Measurements from ENCODE around the gene RPL13A.
"Not testable (repeated sequence)": the region's sequence is repeated elsewhere in the genome, so short reads cannot be mapped to it uniquely, and the experiment has no call there.

Gene RPL13A

GRCh38 chr19:49453757-49454240 lies 33.6 kb upstream of the RPL13A start:
- in situ Hi-C loops (cut with MboI; ENCODE audit: low pct_unique_long_range_greater_than_20kb, low sequenced_read_pairs), result no loop called here
- no peak for DNase-seq

GRCh38 chr19:49455773-49456172 lies 31.6 kb upstream of the RPL13A start:
- no peak for DNase-seq

GRCh38 chr19:49456326-49456725 lies 31.1 kb upstream of the RPL13A start:
- in situ Hi-C loops (cut with MboI; ENCODE audit: low pct_unique_long_range_greater_than_20kb, low sequenced_read_pairs), result no loop called here
- no peak for DNase-seq

More at GRCh38 chr19:49455773-49456172, 31.6 kb upstream of the RPL13A start:
- in situ Hi-C loops (cut with MboI; ENCODE audit: low pct_unique_long_range_greater_than_20kb, low sequenced_read_pairs), result no loop called here

GRCh38 chr19:49458567-49458903 lies 28.9 kb upstream of the RPL13A start:
- no peak for DNase-seq

GRCh38 chr19:49459388-49459787 lies 28.0 kb upstream of the RPL13A start:
- DNase-seq, result no peak
- in situ Hi-C loops (cut with MboI; ENCODE audit: low pct_unique_long_range_greater_than_20kb, low sequenced_read_pairs), result no loop called here

More at GRCh38 chr19:49458567-49458903, 28.9 kb upstream of the RPL13A start:
- in situ Hi-C loops (cut with MboI; ENCODE audit: low pct_unique_long_range_greater_than_20kb, low sequenced_read_pairs), result no loop called here

- DNase-seq; in situ Hi-C loops (cut with MboI; ENCODE audit: low pct_unique_long_range_greater_than_20kb, low sequenced_read_pairs): not testable (repeated sequence)
Observed at GRCh38 chr19:49461130-49461529, 26.3 kb upstream of the RPL13A start.

- DNase-seq, result no peak
- in situ Hi-C loops (cut with MboI; ENCODE audit: low pct_unique_long_range_greater_than_20kb, low sequenced_read_pairs), result no loop called here
Observed at GRCh38 chr19:49461656-49462055, 25.8 kb upstream of the RPL13A start.

- no peak for DNase-seq
- in situ Hi-C loops (cut with MboI; ENCODE audit: low pct_unique_long_range_greater_than_20kb, low sequenced_read_pairs), result no loop called here
Observed at GRCh38 chr19:49462492-49462891, 24.9 kb upstream of the RPL13A start.

- no peak for DNase-seq
- in situ Hi-C loops (cut with MboI; ENCODE audit: low pct_unique_long_range_greater_than_20kb, low sequenced_read_pairs), result no loop called here
Observed at GRCh38 chr19:49463960-49464740, 23.3 kb upstream of the RPL13A start.

- DNase-seq, result no peak
- in situ Hi-C loops (cut with MboI; ENCODE audit: low pct_unique_long_range_greater_than_20kb, low sequenced_read_pairs), result no loop called here
Observed at GRCh38 chr19:49465371-49465770, 22.0 kb upstream of the RPL13A start.

GRCh38 chr19:49468199-49468598 lies 19.2 kb upstream of the RPL13A start:
- no peak for DNase-seq
- in situ Hi-C loops (cut with MboI; ENCODE audit: low pct_unique_long_range_greater_than_20kb, low sequenced_read_pairs), result no loop called here

- in situ Hi-C loops (cut with MboI; ENCODE audit: low pct_unique_long_range_greater_than_20kb, low sequenced_read_pairs), result no loop called here
- DNase-seq, result peak; percentile 53
Observed at GRCh38 chr19:49468746-49469447, 18.5 kb upstream of the RPL13A start.

- peak; percentile 57 for DNase-seq
- in situ Hi-C loops (cut with MboI; ENCODE audit: low pct_unique_long_range_greater_than_20kb, low sequenced_read_pairs), result no loop called here
Observed at GRCh38 chr19:49469828-49470614, 17.4 kb upstream of the RPL13A start.

- in situ Hi-C loops (cut with MboI; ENCODE audit: low pct_unique_long_range_greater_than_20kb, low sequenced_read_pairs), result no loop called here
- no peak for DNase-seq
Observed at GRCh38 chr19:49470615-49470978, 16.8 kb upstream of the RPL13A start.

GRCh38 chr19:49472936-49473335 lies 14.5 kb upstream of the RPL13A start:
- in situ Hi-C loops (cut with MboI; ENCODE audit: low pct_unique_long_range_greater_than_20kb, low sequenced_read_pairs), result no loop called here
- DNase-seq, result no peak

- DNase-seq; in situ Hi-C loops (cut with MboI; ENCODE audit: low pct_unique_long_range_greater_than_20kb, low sequenced_read_pairs): not testable (repeated sequence)
Observed at GRCh38 chr19:49473501-49473867, 13.9 kb upstream of the RPL13A start.

GRCh38 chr19:49473868-49474541 lies 13.4 kb upstream of the RPL13A start, which contains the start of gene FLT3LG:
TSS of gene FLT3LG (plus strand) at chr19:49474215. CDS start at chr19:49474640, 425 bp downstream.
- peak; percentile 92 for DNase-seq
- in situ Hi-C loops (cut with MboI; ENCODE audit: low pct_unique_long_range_greater_than_20kb, low sequenced_read_pairs), result no loop called here

GRCh38 chr19:49474542-49474924 lies 12.9 kb upstream of the RPL13A start:
- no peak for DNase-seq
- in situ Hi-C loops (cut with MboI; ENCODE audit: low pct_unique_long_range_greater_than_20kb, low sequenced_read_pairs), result no loop called here

- in situ Hi-C loops (cut with MboI; ENCODE audit: low pct_unique_long_range_greater_than_20kb, low sequenced_read_pairs), result no loop called here
- DNase-seq, result no peak
Observed at GRCh38 chr19:49475191-49475917, 12.1 kb upstream of the RPL13A start.

Measured in KBM-7 (cell line).